ENCODE results near the gene ZNF865. TPM values are rescaled to one million over a fixed set of nuclear protein-coding genes. Genes with fewer than 3 reads are reported as not detected.

ZNF865 gene
- total RNA-seq, 1 donor = 3.3 TPM

DNA sequence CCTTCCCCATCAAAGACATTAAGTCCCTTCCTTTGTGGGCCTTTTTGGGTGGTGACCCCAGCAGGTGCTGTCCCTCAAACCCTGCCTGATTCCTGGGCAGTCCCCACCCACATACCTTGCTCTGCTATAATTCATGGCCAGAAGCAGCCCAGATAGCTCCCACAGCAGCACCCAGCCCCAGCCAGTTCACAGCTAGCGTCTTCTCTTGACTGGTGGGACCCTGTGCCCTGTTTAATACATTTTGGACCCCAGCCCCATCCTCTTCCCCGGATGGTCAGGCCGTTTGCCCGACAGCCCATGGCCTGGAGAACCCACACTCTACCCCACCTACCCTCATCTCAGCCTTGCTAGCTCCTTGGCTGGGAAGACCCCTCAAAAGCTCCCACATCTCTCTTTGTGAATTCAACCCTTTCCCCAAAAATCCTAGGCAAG is 44.7 kb downstream of the ZNF865 start:
- H3K27me3 ChIP-seq (ENCODE audit: insufficient read depth, low read length) = no peaks in the 10 kb centered on the region
- no peak overlapping the region for H3K4me3 ChIP-seq (ENCODE audit: low read length)
- H3K4me1 ChIP-seq (ENCODE audit: insufficient read depth, low read length) = peaks cover 29% of the 10 kb centered on the region
- no peaks in the 10 kb centered on the region for H3K9me3 ChIP-seq (ENCODE audit: low read depth, low read length)

GRCh38 chr19:55650602-55651230 is 45.3 kb downstream of the ZNF865 start:
- H3K4me3 ChIP-seq (ENCODE audit: low read length) = no peak overlapping the region
- H3K4me1 ChIP-seq (ENCODE audit: insufficient read depth, low read length) = peaks cover 32% of the 10 kb centered on the region
- H3K9me3 ChIP-seq (ENCODE audit: low read depth, low read length) = no peaks in the 10 kb centered on the region
- H3K27me3 ChIP-seq (ENCODE audit: insufficient read depth, low read length) = no peaks in the 10 kb centered on the region

- no peaks in the 10 kb centered on the region for H3K27me3 ChIP-seq (ENCODE audit: insufficient read depth, low read length)
- no peak overlapping the region for H3K4me3 ChIP-seq (ENCODE audit: low read length)
- H3K9me3 ChIP-seq (ENCODE audit: low read depth, low read length) = no peaks in the 10 kb centered on the region
- peaks cover 37% of the 10 kb centered on the region for H3K4me1 ChIP-seq (ENCODE audit: insufficient read depth, low read length)
Observed at GRCh38 chr19:55651236-55651635, 45.8 kb downstream of the ZNF865 start.

DNA sequence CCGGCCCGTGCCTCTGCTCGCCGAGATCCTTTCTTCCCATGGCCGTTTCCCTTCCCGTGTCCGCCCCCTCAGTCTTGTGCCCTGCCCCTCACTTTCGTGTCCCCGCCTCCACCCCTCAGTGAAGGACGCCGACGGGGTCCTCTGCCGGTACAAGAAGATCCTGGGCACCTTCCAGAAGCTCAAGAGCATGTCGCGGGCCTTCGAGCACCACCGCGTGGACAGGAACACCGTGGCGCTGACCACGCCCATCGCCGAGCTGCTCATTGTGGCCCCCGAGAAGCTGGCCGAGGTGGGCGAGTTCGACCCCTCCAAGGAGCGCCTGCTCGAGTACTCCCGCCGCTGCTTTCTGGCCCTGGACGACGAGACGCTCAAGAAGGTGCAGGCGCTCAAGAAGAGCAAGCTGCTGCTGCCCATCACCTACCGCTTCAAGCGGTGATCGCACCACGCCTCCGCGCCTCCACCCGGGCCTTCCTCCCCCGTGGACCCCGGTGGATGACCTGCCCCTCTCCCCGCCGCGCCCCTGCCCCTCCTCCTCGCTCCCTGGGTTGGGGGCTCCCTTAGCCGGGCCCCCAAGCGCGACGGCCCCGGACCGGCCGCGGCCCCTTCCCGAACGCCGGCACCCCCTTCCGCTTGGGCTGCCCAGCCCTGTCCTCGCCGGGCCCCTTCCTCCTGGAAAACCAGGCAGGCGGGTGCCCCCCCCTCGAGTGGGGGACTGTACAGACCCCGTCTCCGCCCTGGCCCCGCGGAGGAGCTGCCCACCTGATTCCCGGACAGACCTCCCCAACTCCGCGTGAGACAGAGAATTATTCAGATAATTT is 47.1 kb downstream of the ZNF865 start:
- peaks cover 42% of the 10 kb centered on the region for H3K4me1 ChIP-seq (ENCODE audit: insufficient read depth, low read length)
- no peak overlapping the region for H3K4me3 ChIP-seq (ENCODE audit: low read length)
- no peaks in the 10 kb centered on the region for H3K9me3 ChIP-seq (ENCODE audit: low read depth, low read length)
- H3K27me3 ChIP-seq (ENCODE audit: insufficient read depth, low read length) = no peaks in the 10 kb centered on the region

- Histone ChIP-seq H3K27me3 (ENCODE audit: insufficient read depth, low read length) (no peaks in the 10 kb centered on the region), H3K4me1 (ENCODE audit: insufficient read depth, low read length) (peaks cover 44% of the 10 kb centered on the region), H3K9me3 (ENCODE audit: low read depth, low read length) (no peaks in the 10 kb centered on the region), H3K4me3 (ENCODE audit: low read length) (peak overlapping the region; percentile 91)
Observed at GRCh38 chr19:55653651-55654322, 48.3 kb downstream of the ZNF865 start.

DNA sequence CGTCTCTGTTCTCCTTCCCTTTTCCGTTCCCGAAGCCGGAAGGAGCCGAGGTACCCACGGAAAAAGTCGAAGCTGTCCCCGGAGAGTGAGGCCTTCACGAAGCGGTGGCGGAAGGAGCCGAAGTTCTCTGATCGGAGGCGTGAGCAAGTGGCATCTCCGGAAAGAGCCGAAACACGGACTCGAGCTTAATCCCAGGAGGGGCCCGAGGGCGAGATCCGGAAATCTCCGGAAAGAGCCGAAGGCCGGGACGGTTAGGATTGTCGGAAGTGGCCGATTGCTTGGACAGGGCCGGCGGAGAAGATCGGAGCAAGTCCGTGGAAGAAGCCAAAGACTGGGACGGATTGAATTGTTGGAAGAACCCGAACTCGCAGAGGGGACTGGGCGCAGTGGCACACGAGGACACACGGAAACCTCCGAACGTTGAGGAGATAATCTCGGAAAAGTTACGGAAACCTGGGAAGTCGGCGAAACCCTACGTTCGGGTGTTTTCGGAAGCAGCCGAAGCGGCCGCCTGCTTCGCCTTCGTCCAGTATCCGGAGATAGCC is 48.9 kb downstream of the ZNF865 start:
- Histone ChIP-seq H3K9me3 (ENCODE audit: low read depth, low read length) (no peaks in the 10 kb centered on the region), H3K4me3 (ENCODE audit: low read length) (peak overlapping the region; percentile 91), H3K27me3 (ENCODE audit: insufficient read depth, low read length) (no peaks in the 10 kb centered on the region), H3K4me1 (ENCODE audit: insufficient read depth, low read length) (peaks cover 44% of the 10 kb centered on the region)

GRCh38 chr19:55654868-55655647 is 49.6 kb downstream of the ZNF865 start, which contains the start of gene U2AF2:
U2AF2 (plus strand) TSS chr19:55655035; CDS start chr19:55655105, 70 bp downstream.
- H3K4me3 ChIP-seq (ENCODE audit: low read length) = peak within 1 kb of the TSS; percentile 91

DNA sequence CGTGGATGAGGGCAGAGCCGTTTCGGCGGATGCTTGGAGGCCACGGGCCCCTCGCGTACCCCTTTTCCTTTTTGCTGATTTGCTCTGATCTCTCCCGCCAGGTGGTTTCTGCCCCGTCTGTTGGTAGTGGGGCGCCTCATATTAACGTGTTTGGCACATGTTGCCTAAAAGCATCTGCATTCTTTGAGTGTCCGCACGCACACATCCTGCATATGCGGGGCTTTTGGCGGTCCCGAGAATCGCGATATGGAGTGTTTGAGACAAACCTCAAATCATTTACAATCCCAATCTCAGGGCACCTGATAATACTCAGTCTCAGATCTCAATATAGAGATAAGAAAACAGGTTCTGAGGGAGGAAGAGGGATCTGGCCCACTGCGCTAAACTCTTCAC is 50.2 kb downstream of the ZNF865 start:
- Histone ChIP-seq H3K27me3 (ENCODE audit: insufficient read depth, low read length) (no peaks in the 10 kb centered on the region), H3K4me3 (ENCODE audit: low read length) (peak overlapping the region; percentile 91), H3K4me1 (ENCODE audit: insufficient read depth, low read length) (peaks cover 48% of the 10 kb centered on the region), H3K9me3 (ENCODE audit: low read depth, low read length) (no peaks in the 10 kb centered on the region)

More at GRCh38 chr19:55654868-55655647, 49.6 kb downstream of the ZNF865 start, which contains the start of gene U2AF2:
- Histone ChIP-seq H3K27me3 (ENCODE audit: insufficient read depth, low read length) (no peaks in the 10 kb centered on the region), H3K9me3 (ENCODE audit: low read depth, low read length) (no peaks in the 10 kb centered on the region), H3K4me1 (ENCODE audit: insufficient read depth, low read length) (peaks cover 48% of the 10 kb centered on the region)

DNA sequence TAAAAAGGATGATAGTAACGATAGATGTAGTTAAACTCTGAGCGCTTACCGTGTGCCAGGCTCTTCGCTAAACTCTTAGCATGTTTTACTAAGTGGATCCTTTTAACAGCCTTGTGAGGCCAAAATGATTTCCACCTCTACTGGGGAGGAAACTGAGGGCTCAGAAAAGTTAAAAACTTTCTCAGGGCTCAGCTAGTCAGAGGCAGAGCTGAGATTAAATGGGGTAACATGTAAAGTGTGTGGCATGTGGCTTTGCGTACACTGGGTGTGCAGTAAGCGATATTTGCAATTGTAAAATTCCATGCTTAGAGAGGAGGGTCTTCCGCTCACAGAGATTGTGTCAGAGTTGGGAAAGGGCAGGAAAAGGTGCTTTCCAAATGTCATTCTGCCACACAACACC is 51.1 kb downstream of the ZNF865 start:
- Histone ChIP-seq H3K9me3 (ENCODE audit: low read depth, low read length) (no peaks in the 10 kb centered on the region), H3K4me1 (ENCODE audit: insufficient read depth, low read length) (peaks cover 48% of the 10 kb centered on the region), H3K4me3 (ENCODE audit: low read length) (no peak overlapping the region), H3K27me3 (ENCODE audit: insufficient read depth, low read length) (no peaks in the 10 kb centered on the region)

DNA sequence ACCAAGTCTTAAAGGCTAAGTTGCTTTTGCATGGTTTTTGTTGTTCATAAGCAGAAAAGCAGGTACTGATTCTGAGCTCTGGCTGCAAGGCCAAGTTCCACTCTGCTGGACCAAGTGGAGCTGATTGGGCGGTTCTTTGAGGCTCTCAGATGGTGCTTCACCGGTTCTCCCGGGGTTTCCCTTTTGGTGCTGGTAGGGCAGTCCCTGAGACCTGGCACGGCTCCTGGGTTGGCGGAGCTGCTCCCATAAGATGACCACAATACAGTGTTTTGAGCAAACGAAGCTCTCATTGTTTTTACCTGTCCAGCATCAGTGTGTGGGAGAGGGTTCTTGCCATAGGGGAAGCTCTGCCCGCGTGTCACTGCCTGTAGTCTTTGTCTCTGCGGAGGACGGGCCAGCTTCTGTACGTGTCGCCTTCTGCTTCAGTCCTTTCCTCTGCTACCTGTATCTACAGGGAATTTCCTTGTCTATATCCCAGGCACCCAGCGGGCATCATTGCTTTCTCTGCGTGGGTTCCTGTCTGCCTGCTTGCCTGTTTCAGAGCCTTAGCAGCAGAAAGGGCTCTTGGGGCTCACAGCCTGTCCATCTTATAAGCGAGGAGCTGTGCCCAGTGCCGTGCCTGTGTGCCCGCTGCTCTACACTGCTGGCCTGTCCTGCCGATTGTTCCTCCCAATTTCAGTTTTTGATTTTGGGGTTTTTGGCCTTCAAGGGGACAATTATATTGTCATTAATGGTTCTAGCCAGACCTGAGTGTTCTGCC is 51.7 kb downstream of the ZNF865 start:
- Histone ChIP-seq H3K4me1 (ENCODE audit: insufficient read depth, low read length) (peaks cover 48% of the 10 kb centered on the region), H3K9me3 (ENCODE audit: low read depth, low read length) (no peaks in the 10 kb centered on the region)

GRCh38 chr19:55658846-55659459 is 53.5 kb downstream of the ZNF865 start:
- Histone ChIP-seq H3K4me3 (ENCODE audit: low read length) (no peak overlapping the region), H3K27me3 (ENCODE audit: insufficient read depth, low read length) (no peaks in the 10 kb centered on the region), H3K9me3 (ENCODE audit: low read depth, low read length) (no peaks in the 10 kb centered on the region), H3K4me1 (ENCODE audit: insufficient read depth, low read length) (peaks cover 43% of the 10 kb centered on the region)

More for the DNA sequence above, 51.7 kb downstream of the ZNF865 start:
- Histone ChIP-seq H3K4me3 (ENCODE audit: low read length) (no peak overlapping the region), H3K27me3 (ENCODE audit: insufficient read depth, low read length) (no peaks in the 10 kb centered on the region)

GRCh38 chr19:55659822-55660221 is 54.4 kb downstream of the ZNF865 start:
- H3K4me3 ChIP-seq (ENCODE audit: low read length) = no peak overlapping the region
- H3K4me1 ChIP-seq (ENCODE audit: insufficient read depth, low read length) = peaks cover 43% of the 10 kb centered on the region
- H3K27me3 ChIP-seq (ENCODE audit: insufficient read depth, low read length) = no peaks in the 10 kb centered on the region
- H3K9me3 ChIP-seq (ENCODE audit: low read depth, low read length) = no peaks in the 10 kb centered on the region

DNA sequence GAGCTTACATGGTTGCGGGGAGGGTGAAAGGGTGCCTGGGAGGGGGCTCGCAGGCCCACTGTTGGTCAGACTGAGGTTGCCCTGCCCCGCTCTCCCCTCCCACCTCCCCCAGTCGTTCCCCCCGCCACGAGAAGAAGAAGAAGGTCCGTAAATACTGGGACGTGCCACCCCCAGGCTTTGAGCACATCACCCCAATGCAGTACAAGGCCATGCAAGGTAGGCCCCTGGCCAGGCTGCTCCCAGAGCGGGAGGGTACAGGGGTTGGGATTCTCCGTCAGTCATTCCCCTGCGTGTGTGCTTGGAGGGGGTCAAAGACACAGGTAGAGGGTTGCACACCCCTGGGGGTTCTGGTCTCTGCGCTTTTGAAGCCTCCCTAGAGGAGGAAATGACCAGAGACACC is 55.0 kb downstream of the ZNF865 start:
- peaks cover 43% of the 10 kb centered on the region for H3K4me1 ChIP-seq (ENCODE audit: insufficient read depth, low read length)

More for the DNA sequence above, 55.0 kb downstream of the ZNF865 start:
- H3K27me3 ChIP-seq (ENCODE audit: insufficient read depth, low read length) = no peaks in the 10 kb centered on the region
- no peaks in the 10 kb centered on the region for H3K9me3 ChIP-seq (ENCODE audit: low read depth, low read length)
- H3K4me3 ChIP-seq (ENCODE audit: low read length) = no peak overlapping the region
